ENCODE measurements around the gene RXRB. TPM values are rescaled to one million over a fixed set of nuclear protein-coding genes. Genes with fewer than 3 reads are reported as not detected.
A peak's percentile ranks its signal among the peaks of the same experiment; 100 is the strongest.

The RXRB gene
- total RNA-seq, 1 donor from 2014 or later = 15.0 TPM

GRCh38 chr6:33147807-33148666 is 52.4 kb downstream of the RXRB start:
- TF ChIP-seq, protein P1, sequence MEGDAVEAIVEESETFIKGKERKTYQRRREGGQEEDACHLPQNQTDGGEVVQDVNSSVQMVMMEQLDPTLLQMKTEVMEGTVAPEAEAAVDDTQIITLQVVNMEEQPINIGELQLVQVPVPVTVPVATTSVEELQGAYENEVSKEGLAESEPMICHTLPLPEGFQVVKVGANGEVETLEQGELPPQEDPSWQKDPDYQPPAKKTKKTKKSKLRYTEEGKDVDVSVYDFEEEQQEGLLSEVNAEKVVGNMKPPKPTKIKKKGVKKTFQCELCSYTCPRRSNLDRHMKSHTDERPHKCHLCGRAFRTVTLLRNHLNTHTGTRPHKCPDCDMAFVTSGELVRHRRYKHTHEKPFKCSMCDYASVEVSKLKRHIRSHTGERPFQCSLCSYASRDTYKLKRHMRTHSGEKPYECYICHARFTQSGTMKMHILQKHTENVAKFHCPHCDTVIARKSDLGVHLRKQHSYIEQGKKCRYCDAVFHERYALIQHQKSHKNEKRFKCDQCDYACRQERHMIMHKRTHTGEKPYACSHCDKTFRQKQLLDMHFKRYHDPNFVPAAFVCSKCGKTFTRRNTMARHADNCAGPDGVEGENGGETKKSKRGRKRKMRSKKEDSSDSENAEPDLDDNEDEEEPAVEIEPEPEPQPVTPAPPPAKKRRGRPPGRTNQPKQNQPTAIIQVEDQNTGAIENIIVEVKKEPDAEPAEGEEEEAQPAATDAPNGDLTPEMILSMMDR (conservative IDR thresholded peaks at IDR 0.05; ENCODE audit: low read depth, low read length) = peak; percentile 85
- DNase-seq (ENCODE audit: low read depth) = no peak
- no peak overlapping the region for H3K4me3 ChIP-seq (ENCODE audit: low read depth, low read length)

GRCh38 chr6:33144373-33144772 is 56.1 kb downstream of the RXRB start:
- TF ChIP-seq, protein P1 (conservative IDR thresholded peaks at IDR 0.05; ENCODE audit: low read depth, low read length) = peak; percentile 3
- no peak overlapping the region for H3K4me3 ChIP-seq (ENCODE audit: low read depth, low read length)
- peak; percentile 66 for DNase-seq (ENCODE audit: low read depth)

Other genes starting within 250 kb of the RXRB start
- gene HLA-DMA, start 247.6 kb downstream of the RXRB start, total RNA-seq = 0.65 and 2.0 TPM in 2 replicates
- 128 and 140 TPM in 2 replicates for gene BRD2, start 232.1 kb downstream of the RXRB start, total RNA-seq
- gene HLA-DOA, start 191.1 kb downstream of the RXRB start, total RNA-seq = 1.6 TPM in 1 of 2 replicates, not detected in the other
- 6.8 and 7.1 TPM in 2 replicates for gene HLA-DPA1, start 127.0 kb downstream of the RXRB start, total RNA-seq
- gene HLA-DPB1, start 124.7 kb downstream of the RXRB start, total RNA-seq = 49.4 and 52.3 TPM in 2 replicates
- 0.06 and 0.07 TPM in 2 replicates for gene COL11A2, start 8.2 kb downstream of the RXRB start, total RNA-seq
- gene SLC39A7, start 202 bp upstream of the RXRB start, total RNA-seq = 70.8 and 97.8 TPM in 2 replicates
- 16.3 and 16.9 TPM in 2 replicates for gene HSD17B8, start 4.0 kb upstream of the RXRB start, total RNA-seq
- gene RING1, start 7.8 kb upstream of the RXRB start, total RNA-seq = 11.3 and 17.2 TPM in 2 replicates
- gene VPS52, start 71.2 kb upstream of the RXRB start, total RNA-seq = 33.9 and 42.8 TPM in 2 replicates
- 2,737 and 3,799 TPM in 2 replicates for gene RPS18, start 71.4 kb upstream of the RXRB start, total RNA-seq
- 4.6 and 7.0 TPM in 2 replicates for gene B3GALT4, start 76.5 kb upstream of the RXRB start, total RNA-seq
- 67.9 and 116 TPM in 2 replicates for gene WDR46, start 88.6 kb upstream of the RXRB start, total RNA-seq
- 55.8 and 69.3 TPM in 2 replicates for gene PFDN6, start 88.9 kb upstream of the RXRB start, total RNA-seq
- 34.0 and 46.8 TPM in 2 replicates for gene RGL2, start 98.3 kb upstream of the RXRB start, total RNA-seq
- 108 and 144 TPM in 2 replicates for gene TAPBP, start 113.4 kb upstream of the RXRB start, total RNA-seq
- gene ZBTB22, start 117.1 kb upstream of the RXRB start, total RNA-seq = 8.2 and 13.5 TPM in 2 replicates
- gene DAXX, start 122.3 kb upstream of the RXRB start, total RNA-seq = 52.7 and 58.1 TPM in 2 replicates
- gene KIFC1, start 191.2 kb upstream of the RXRB start, total RNA-seq = 117 and 126 TPM in 2 replicates
- gene PHF1, start 210.3 kb upstream of the RXRB start, total RNA-seq = 20.7 and 25.4 TPM in 2 replicates
- 206 and 273 TPM in 2 replicates for gene CUTA, start 217.4 kb upstream of the RXRB start, total RNA-seq
- 0.87 and 2.3 TPM in 2 replicates for gene SYNGAP1, start 219.4 kb upstream of the RXRB start, total RNA-seq

Measured in epithelial cell of proximal tubule (primary cell).